A549 treated with GW870086 at 1 μM for 4 hours (cell line): ENCODE measurements around the gene REEP3. TPM values are rescaled to one million over a fixed set of nuclear protein-coding genes. Genes with fewer than 3 reads are reported as not detected.

Source experiments
- total RNA-seq: library from RNA; stranded (reverse); fragments of 200-300 nt; extraction: Qiagen RNA extraction; gene quantifications from 5 replicates; pipeline ENCODE4 v1.2.3, GENCODE V29; 2022; ENCODE audit warnings: low read depth

The REEP3 gene, protein sequence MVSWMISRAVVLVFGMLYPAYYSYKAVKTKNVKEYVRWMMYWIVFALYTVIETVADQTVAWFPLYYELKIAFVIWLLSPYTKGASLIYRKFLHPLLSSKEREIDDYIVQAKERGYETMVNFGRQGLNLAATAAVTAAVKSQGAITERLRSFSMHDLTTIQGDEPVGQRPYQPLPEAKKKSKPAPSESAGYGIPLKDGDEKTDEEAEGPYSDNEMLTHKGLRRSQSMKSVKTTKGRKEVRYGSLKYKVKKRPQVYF
- 14.8 to 20.6 TPM (median 17.6 TPM) in 5 replicates for total RNA-seq

DNA sequence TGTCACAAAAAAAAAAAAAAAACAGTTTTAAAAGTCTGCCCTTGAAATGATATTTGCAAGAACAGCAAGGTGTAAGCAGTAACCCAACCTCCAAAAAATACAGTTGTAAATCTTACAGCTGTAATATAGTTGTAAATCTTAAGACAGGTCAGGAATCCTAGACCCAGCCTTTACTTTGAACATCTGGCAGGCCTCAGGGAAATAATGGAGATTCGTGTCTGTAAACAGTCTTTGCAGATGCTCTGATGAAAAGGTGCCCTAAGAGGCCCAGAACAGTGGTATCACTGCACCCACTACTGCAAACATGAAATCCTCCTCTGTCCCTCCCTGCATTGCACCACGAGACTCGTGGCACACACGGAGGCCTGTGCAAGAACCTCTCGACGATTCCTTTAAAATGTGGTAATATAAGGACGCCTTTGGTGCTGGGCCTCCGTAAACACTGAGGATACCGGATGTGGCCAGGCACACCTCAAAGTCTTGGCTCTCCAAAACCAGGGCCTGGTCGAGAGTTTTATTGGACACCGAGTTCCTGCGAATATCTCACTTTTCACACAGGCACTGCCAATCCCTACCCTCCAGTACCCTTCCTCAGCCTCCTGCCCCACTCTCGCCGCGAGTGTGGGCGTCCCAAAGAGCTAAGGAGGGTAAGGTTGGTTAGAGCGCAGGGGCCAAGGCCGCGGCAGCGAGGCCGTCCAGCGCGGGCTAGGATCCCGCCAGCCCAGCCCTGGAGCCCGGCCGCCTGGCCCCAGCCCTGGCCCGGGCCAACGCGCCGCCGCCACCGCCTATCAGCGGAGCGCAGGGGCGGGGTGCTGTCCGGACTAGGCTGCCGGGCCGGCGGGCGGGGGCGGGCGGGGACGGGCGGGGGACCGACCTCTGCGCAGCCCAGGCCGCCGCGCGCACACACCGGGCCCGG, at the start of gene REEP3:
Gene REEP3 (plus strand): TSS at position 902 of the 916 bp plus-strand sequence. CDS start 145 bp downstream, outside the sequence.

Other genes with a start within 250 kb of the REEP3 start
- gene JMJD1C, start 55.4 kb upstream of the REEP3 start, total RNA-seq, result 14.7 to 23.4 TPM (median 22.0 TPM) in 5 replicates